ENCODE measurements around the gene SLC44A4.

SLC44A4 gene

DNA sequence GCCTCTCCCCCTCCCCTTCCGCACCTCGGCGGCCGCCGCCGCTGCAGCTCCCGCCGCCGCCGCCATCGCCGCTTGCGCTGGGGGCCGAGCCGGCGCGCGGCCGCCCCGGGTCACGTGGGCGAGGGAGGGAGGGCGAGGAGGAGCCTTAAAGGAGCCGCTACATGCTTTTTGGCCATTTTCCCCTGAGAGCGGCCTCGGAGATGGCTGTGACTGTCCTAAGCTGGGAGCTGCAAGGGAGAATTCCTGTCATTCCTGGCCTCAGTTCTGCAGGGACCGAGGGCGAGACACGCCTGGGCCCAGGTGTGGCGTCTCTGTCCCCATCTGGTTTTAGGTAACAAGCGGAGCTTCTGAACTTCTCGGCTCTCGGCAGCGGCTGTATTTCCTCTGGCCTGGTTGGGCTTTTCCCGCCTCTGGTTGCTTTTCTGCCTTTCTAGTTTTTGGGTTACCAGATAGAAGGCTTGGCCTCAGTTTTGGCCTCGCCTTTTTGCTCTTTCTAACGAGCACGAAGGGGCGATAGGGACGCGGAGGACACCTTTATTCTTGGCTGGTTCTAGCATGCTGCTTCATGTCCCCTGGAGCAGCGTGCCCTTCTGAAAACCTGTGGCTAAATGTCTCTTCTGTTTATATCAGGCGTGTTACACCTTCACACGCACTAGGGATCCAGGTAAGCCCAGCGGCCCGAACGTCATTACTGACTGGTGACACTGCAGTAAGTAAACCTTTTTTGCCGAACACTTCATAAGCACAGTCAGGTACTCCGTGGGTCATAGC is 19.0 kb upstream of the SLC44A4 start, which contains the start of gene EHMT2:
Gene EHMT2 (minus strand): TSS at position 87 of the 771 bp plus-strand sequence. CDS start 21 bp downstream, at position 66.
- TF ChIP-seq SIN3A (IDR thresholded peaks at IDR 0.05; ENCODE audit: borderline replicate concordance, insufficient read depth, low read length) (no peak), FOXP2 (optimal IDR thresholded peaks at IDR 0.05; ENCODE audit: borderline replicate concordance, extremely low read depth, extremely low read length, insufficient read depth) (no peak), POLR2AphosphoS5 (IDR thresholded peaks at IDR 0.05; ENCODE audit: low read depth, low read length) (peak; percentile 55; the same call in 1 of the 2 replicates), TAF1 (IDR thresholded peaks at IDR 0.05; ENCODE audit: borderline replicate concordance, insufficient read depth, low read length) (peak; percentile 64; the same call in 1 of the 2 replicates), REST (IDR thresholded peaks at IDR 0.05; ENCODE audit: insufficient read depth in 1 of 2, low read depth in 2 of 2, low read length in 2 of 2) (0 out of 4 replicates have a peak, but pooled peaks of 1 of the 2 experiments have one; percentile 7)

- TF ChIP-seq POLR2AphosphoS5 (IDR thresholded peaks at IDR 0.05; ENCODE audit: low read depth, low read length): no peak; the same call in 1 of the 2 replicates
- TF ChIP-seq TAF1 (IDR thresholded peaks at IDR 0.05; ENCODE audit: borderline replicate concordance, insufficient read depth, low read length): no peak
- TF ChIP-seq REST (IDR thresholded peaks at IDR 0.05; ENCODE audit: insufficient read depth in 1 of 2, low read depth in 2 of 2, low read length in 2 of 2): no peak
- TF ChIP-seq FOXP2 (optimal IDR thresholded peaks at IDR 0.05; ENCODE audit: borderline replicate concordance, extremely low read depth, extremely low read length, insufficient read depth): no peak
- TF ChIP-seq SIN3A (IDR thresholded peaks at IDR 0.05; ENCODE audit: borderline replicate concordance, insufficient read depth, low read length): no peak
Observed at GRCh38 chr6:31896856-31897611, 18.2 kb upstream of the SLC44A4 start.

DNA sequence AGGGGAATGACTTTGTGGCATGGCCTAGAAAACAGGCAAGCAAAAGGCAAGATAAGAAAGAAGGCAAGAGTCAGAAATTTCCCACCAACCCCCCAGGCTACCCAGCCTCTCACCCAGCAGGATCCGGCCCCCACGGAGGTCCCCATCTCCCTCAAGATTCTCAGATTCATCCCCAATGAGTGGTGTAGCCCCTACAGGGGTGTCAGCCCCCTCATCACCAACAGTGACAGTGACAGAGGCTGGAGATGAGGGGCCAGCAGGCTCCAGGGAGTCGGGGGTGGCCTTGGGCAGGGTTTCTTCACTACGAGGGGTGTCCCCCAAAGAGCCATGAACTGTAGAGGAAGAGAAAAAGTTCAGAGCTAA is 17.7 kb upstream of the SLC44A4 start:
- TF ChIP-seq TAF1 (IDR thresholded peaks at IDR 0.05; ENCODE audit: borderline replicate concordance, insufficient read depth, low read length) (no peak), FOXP2 (optimal IDR thresholded peaks at IDR 0.05; ENCODE audit: borderline replicate concordance, extremely low read depth, extremely low read length, insufficient read depth) (no peak), POLR2AphosphoS5 (IDR thresholded peaks at IDR 0.05; ENCODE audit: low read depth, low read length) (no peak), SIN3A (IDR thresholded peaks at IDR 0.05; ENCODE audit: borderline replicate concordance, insufficient read depth, low read length) (no peak), REST (IDR thresholded peaks at IDR 0.05; ENCODE audit: insufficient read depth in 1 of 2, low read depth in 2 of 2, low read length in 2 of 2) (no peak)

- TF ChIP-seq SIN3A (IDR thresholded peaks at IDR 0.05; ENCODE audit: borderline replicate concordance, insufficient read depth, low read length) (no peak), POLR2AphosphoS5 (IDR thresholded peaks at IDR 0.05; ENCODE audit: low read depth, low read length) (no peak), TAF1 (IDR thresholded peaks at IDR 0.05; ENCODE audit: borderline replicate concordance, insufficient read depth, low read length) (no peak), REST (IDR thresholded peaks at IDR 0.05; ENCODE audit: insufficient read depth in 1 of 2, low read depth in 2 of 2, low read length in 2 of 2) (no peak), FOXP2 (optimal IDR thresholded peaks at IDR 0.05; ENCODE audit: borderline replicate concordance, extremely low read depth, extremely low read length, insufficient read depth) (no peak)
Observed at GRCh38 chr6:31892821-31893220, 14.0 kb upstream of the SLC44A4 start.

All from PFSK-1 (cell line).